Right lobe of liver (tissue), 6 donors: ENCODE results near the gene MYLK. TPM values are rescaled to one million over a fixed set of nuclear protein-coding genes. Genes with fewer than 3 reads are reported as not detected.

Source experiments
- ATAC-seq, 4 donors: fragments of 200-7000 bp; cut with Tn5 transposase; one replicate each; pipeline ENCODE4 v1.9.1; 2020; ENCODE audit warnings: mild to moderate bottlenecking in 4 of 4, moderate library complexity in 4 of 4
- DNase-seq, 3 donors: peaks; one replicate each; pipeline ENCODE4 v3.0.0-alpha.2; 2020
- H3K27ac ChIP-seq, 3 donors: fragments of 200-600 bp; one replicate each; pipeline ENCODE4 v1.8.0; 2022
- H3K27me3 ChIP-seq, 2 donors: fragments of 200-600 bp; one replicate each; pipeline ENCODE4 v1.8.0; 2022
- H3K36me3 ChIP-seq, 4 donors: fragments of 200-600 bp; sonication (generic) in 1 of 4; one replicate each; pipeline versions ENCODE4 v1.5.1 to v1.8.0; 2017 to 2022; ENCODE audit warnings: control low read depth in 1 of 4
- H3K4me1 ChIP-seq, 4 donors: fragments of 200-600 bp; sonication (generic) in 1 of 4; one replicate each; pipeline versions ENCODE4 v1.5.1 to v1.8.0; 2017 to 2022; ENCODE audit warnings: control low read depth in 1 of 4
- H3K4me3 ChIP-seq, 3 donors: fragments of 200-600 bp; one replicate each; pipeline ENCODE4 v1.8.0; 2022
- H3K9me3 ChIP-seq, 4 donors: fragments of 200-600 bp; sonication (generic) in 1 of 4; one replicate each; pipeline versions ENCODE4 v1.5.1 to v1.8.0; 2017 to 2022; ENCODE audit warnings: control low read depth in 1 of 4
- CTCF ChIP-seq, 4 donors: fragments of 200-600 bp in 3 of 4; fragments of 450-650 bp in 1 of 4; IDR thresholded peaks; one replicate each; pipeline versions ENCODE4 v1.5.1 to v1.8.0; 2016 to 2022; ENCODE audit warnings: antibody characterized with exemption in 4 of 4, mild to moderate bottlenecking in 2 of 4
- POLR2A ChIP-seq: fragments of 450-650 bp; IDR thresholded peaks from one replicate; pipeline ENCODE4 v1.6.1; 2017; ENCODE audit warnings: antibody characterized with exemption, mild to moderate bottlenecking
- WGBS: methylation state at CpG from one replicate; pipeline ENCODE4 v1.1.6; 2018; ENCODE audit warnings: low coverage, low lambda C conversion rate; ENCODE audit not compliant: insufficient coverage; ENCODE audit errors: missing lambda C conversion rate; 5-methylcytosine and 5-hydroxymethylcytosine counted together
- intact Hi-C, 2 donors: fragments of 100-400 bp; cut with DNase I; formaldehyde crosslinking; loops; one replicate each; pipeline versions ENCODE4 v1.11.2 to v1.14.1; 2022
- total RNA-seq, 6 experiments: library from RNA; depleted of rRNA in 2 of 6; stranded (reverse); fragments of >200 nt in 2 of 6; fragmentation: NEBNext Ultra II Directional in 3 of 6; extraction: Animal tissue kit (Norgen Biotek cat#: 25700) in 3 of 6; gene quantifications; one replicate each; pipeline versions ENCODE4 v1.1.0 to v1.2.4, GENCODE V29; 2016 to 2023
- donor health status: DM: no; HTN: yes; CAD: no.
- donor health status: DM: no; HTN: no; CAD: no.
- donor health status: DM: no; HTN: no; CAD: no.
- donor health status: DM: no; HTN: yes; CAD: no.
- donor health status: DM: no; HTN: yes; CAD: no.

MYLK gene
- total RNA-seq, 6 experiments from 2014 or later = 61.1 to 146 (median 97.8) TPM

- ATAC-seq (no peak), DNase-seq (no peak)
- H3K27ac ChIP-seq = no peak overlapping the region
- H3K27me3 ChIP-seq = no peaks in the 10 kb centered on the region
- no peak for TF ChIP-seq CTCF (IDR thresholded peaks at IDR 0.05)
- TF ChIP-seq POLR2A = no peak
- WGBS = 43% methylated on average over 2 of the region's 3 CpGs
- peaks cover 0 to 4% (median 0%) of the 10 kb centered on the region in 4 donors for H3K36me3 ChIP-seq
- peaks cover 0 to 20% (median 5%) of the 10 kb centered on the region in 4 donors for H3K4me1 ChIP-seq
- intact Hi-C loops = no loop called here
- H3K9me3 ChIP-seq = no peaks in the 10 kb centered on the region
- no peak overlapping the region for H3K4me3 ChIP-seq
These were observed 82.0 kb downstream of the MYLK start for GRCh38 chr3:123802007-123802625.

GRCh38 chr3:123801474-123801873 is 82.7 kb downstream of the MYLK start:
- TF ChIP-seq CTCF (IDR thresholded peaks at IDR 0.05) (no peak), POLR2A (no peak)
- ATAC-seq = no peak
- H3K36me3 ChIP-seq = peaks cover 0 to 4% (median 0%) of the 10 kb centered on the region in 4 donors

GRCh38 chr3:123800362-123800682 is 83.8 kb downstream of the MYLK start:
- H3K4me1 ChIP-seq = peaks cover 0 to 29% (median 11%) of the 10 kb centered on the region in 4 donors
- peak overlapping the region in 2 of 3 donors; percentile 67 to 76 for H3K27ac ChIP-seq
- H3K27me3 ChIP-seq = no peaks in the 10 kb centered on the region
- no peak for TF ChIP-seq CTCF (IDR thresholded peaks at IDR 0.05)
- no peak for TF ChIP-seq POLR2A
- no peaks in the 10 kb centered on the region for H3K9me3 ChIP-seq
- ATAC-seq = no peak
- WGBS = no CpG with 5 or more reads among the region's 2 CpGs
- H3K4me3 ChIP-seq = peak overlapping the region; percentile 25 to 81 (median 71)
- DNase-seq = no peak
- intact Hi-C loops = no loop called here
- peaks cover 0 to 4% (median 0%) of the 10 kb centered on the region in 4 donors for H3K36me3 ChIP-seq

More at GRCh38 chr3:123801474-123801873, 82.7 kb downstream of the MYLK start:
- no peak overlapping the region for H3K27ac ChIP-seq
- no peaks in the 10 kb centered on the region for H3K27me3 ChIP-seq
- no peaks in the 10 kb centered on the region for H3K9me3 ChIP-seq
- peaks cover 0 to 20% (median 8%) of the 10 kb centered on the region in 4 donors for H3K4me1 ChIP-seq
- no peak overlapping the region for H3K4me3 ChIP-seq
- DNase-seq = no peak
- intact Hi-C loops = no loop called here

GRCh38 chr3:123799544-123800361 is 84.4 kb downstream of the MYLK start:
- peak overlapping the region; percentile 67 to 76 (median 70) for H3K27ac ChIP-seq
- peaks cover 0 to 4% (median 0%) of the 10 kb centered on the region in 4 donors for H3K36me3 ChIP-seq
- H3K4me3 ChIP-seq = peak overlapping the region; percentile 25 to 81 (median 71)
- peak; percentile 77 to 85 (median 82) for ATAC-seq
- intact Hi-C loops = no loop called here
- H3K27me3 ChIP-seq = no peaks in the 10 kb centered on the region
- H3K9me3 ChIP-seq = no peaks in the 10 kb centered on the region
- DNase-seq = peak; percentile 68 to 85 (median 81)
- TF ChIP-seq POLR2A (peak; percentile 59), CTCF (IDR thresholded peaks at IDR 0.05) (no peak)
- peaks cover 0 to 34% (median 11%) of the 10 kb centered on the region in 4 donors for H3K4me1 ChIP-seq
- WGBS = 17% methylated on average over 10 of the region's 22 CpGs
